SK-N-SH (cell line): ENCODE results near the gene NOX4. TPM values are rescaled to one million over a fixed set of nuclear protein-coding genes. Genes with fewer than 3 reads are reported as not detected.

ENCODE experiments used
- CTCF ChIA-PET: fragments of 300-600, 350-600 bp; formaldehyde crosslinking; extraction: SDS; loops from one replicate; lab custom pipeline; 2021; lab: Yijun Ruan, JAX
- POLR2A ChIA-PET: fragments of 350-600 bp; sonication (Branson Sonifier 250); formaldehyde crosslinking; extraction: SDS; loops from one replicate; lab custom pipeline; 2020; ENCODE audit warnings: antibody characterized with exemption, inconsistent platforms; lab: Yijun Ruan, JAX
- DNase-seq: peaks from one replicate; pipeline ENCODE4 v3.0.0; 2012
- H2AFZ ChIP-seq: fragments of 200-600 bp; sonication (generic); 2 replicates; pipeline ENCODE4 v1.8.1; 2016; ENCODE audit warnings: antibody characterized with exemption, mild to moderate bottlenecking, low read depth
- H3F3A ChIP-seq: fragments of 200-600 bp; sonication (generic); replicated peaks from 2 replicates; pipeline ENCODE3; 2016; ENCODE audit warnings: antibody characterized with exemption, mild to moderate bottlenecking; ENCODE audit not compliant: insufficient read depth
- H3K27ac ChIP-seq, 2 experiments: fragments of 200-500 bp in 1 of 2; fragments of 200-600 bp in 1 of 2; sonication (Bioruptor generic) in 1 of 2; sonication (generic), shearing (Covaris generic) in 1 of 2; 2 replicates each; pipeline versions ENCODE4 v1.5.1 to v1.6.1; 2014 to 2016; ENCODE audit warnings: low read depth in 2 of 2, inconsistent platforms in 1 of 2, low read length in 1 of 2, mild to moderate bottlenecking in 1 of 2, mixed read lengths in 1 of 2
- H3K27me3 ChIP-seq: fragments of 200-600 bp; sonication (generic), shearing (Covaris generic); 2 replicates; pipeline ENCODE4 v1.6.1; 2016; ENCODE audit warnings: mixed run types; ENCODE audit not compliant: insufficient read depth
- H3K36me3 ChIP-seq, 2 experiments: fragments of 200-500 bp in 1 of 2; fragments of 200-600 bp in 1 of 2; sonication (Bioruptor generic) in 1 of 2; sonication (generic) in 1 of 2; replicated peaks in 1 of 2; 2 replicates each; pipeline versions ENCODE3 to v1.5.1; 2014 to 2016; ENCODE audit warnings: low read length in 1 of 2, mild to moderate bottlenecking in 1 of 2; ENCODE audit not compliant: insufficient read depth in 2 of 2, control insufficient read depth in 1 of 2
- H3K4me1 ChIP-seq, 2 experiments: fragments of 200-500 bp in 1 of 2; fragments of 200-600 bp in 1 of 2; sonication (Bioruptor generic) in 1 of 2; sonication (generic), shearing (Covaris generic) in 1 of 2; 2 replicates each; pipeline versions ENCODE4 v1.5.1 to v1.6.1; 2014 to 2016; ENCODE audit warnings: low read depth in 1 of 2, low read length in 1 of 2, mixed run types in 1 of 2; ENCODE audit not compliant: insufficient read depth in 2 of 2, control insufficient read depth in 1 of 2
- H3K4me2 ChIP-seq: fragments of 200-600 bp; sonication (generic), shearing (Covaris generic); 2 replicates; pipeline ENCODE4 v1.6.1; 2017; ENCODE audit warnings: mixed run types
- H3K4me3 ChIP-seq, 2 experiments: fragments of 200-500 bp in 1 of 2; fragments of 200-600 bp in 1 of 2; sonication (Bioruptor generic) in 1 of 2; sonication (generic), shearing (Covaris generic) in 1 of 2; 2 replicates each; pipeline versions ENCODE4 v1.5.1 to v1.8.1; 2014 to 2016; ENCODE audit warnings: low read depth in 2 of 2, inconsistent platforms in 1 of 2, low read length in 1 of 2, mild to moderate bottlenecking in 1 of 2, mixed read lengths in 1 of 2, moderate library complexity in 1 of 2
- H3K79me2 ChIP-seq: fragments of 200-600 bp; sonication (generic); 2 replicates; pipeline ENCODE4 v1.8.1; 2017; ENCODE audit warnings: mild to moderate bottlenecking; ENCODE audit not compliant: insufficient read depth
- H3K9ac ChIP-seq: fragments of 200-600 bp; sonication (generic); 2 replicates; pipeline ENCODE4 v1.6.1; 2017; ENCODE audit warnings: mixed run types
- H3K9me2 ChIP-seq: fragments of 200-600 bp; sonication (generic); 2 replicates; pipeline ENCODE4 v1.6.1; 2017; ENCODE audit warnings: mixed run types
- H3K9me3 ChIP-seq: fragments of 200-600 bp; sonication (generic); 2 replicates; pipeline ENCODE4 v1.6.1; 2017; ENCODE audit warnings: mixed run types, mild to moderate bottlenecking, moderate library complexity
- H4K20me1 ChIP-seq: fragments of 200-600 bp; sonication (generic); 2 replicates; pipeline ENCODE4 v1.6.1; 2017; ENCODE audit warnings: mild to moderate bottlenecking, mixed run types; ENCODE audit not compliant: insufficient read depth
- CTCF ChIP-seq: fragments of 200-600 bp; sonication (generic); IDR thresholded peaks from 2 replicates; pipeline ENCODE4 v1.6.1; 2017; ENCODE audit warnings: antibody characterized with exemption, mild to moderate bottlenecking, moderate library complexity
- FOSL2 ChIP-seq: IDR thresholded peaks from 2 replicates; pipeline ENCODE4 v1.4.0; 2012; ENCODE audit warnings: low read depth, mild to moderate bottlenecking, moderate library complexity, borderline replicate concordance
- YY1 ChIP-seq: IDR thresholded peaks from 2 replicates; pipeline ENCODE4 v1.4.0; 2012; ENCODE audit warnings: low read depth, mild to moderate bottlenecking
- ZBTB33 ChIP-seq: IDR thresholded peaks from 2 replicates; pipeline ENCODE4 v1.4.0; 2012; ENCODE audit warnings: low read depth, borderline replicate concordance
- WGBS: methylation state at CpG from one replicate; pipeline ENCODE4 v1.1.6; 2017; ENCODE audit warnings: low lambda C conversion rate; 5-methylcytosine and 5-hydroxymethylcytosine counted together
- polyA plus RNA-seq, 3 experiments: library from polyadenylated mRNA; depleted of rRNA; stranded (reverse); fragments of >200 nt; gene quantifications; 2 replicates each; pipeline ENCODE4 v1.2.3, GENCODE V29; 2012
- TF ChIP-seq, protein P1 (sequence below): IDR thresholded peaks from 2 replicates; pipeline ENCODE4 v1.6.1; 2012; ENCODE audit warnings: mild to moderate bottlenecking, low read depth, low read length, moderate library complexity
- TF ChIP-seq, protein P2 (sequence below): IDR thresholded peaks from 2 replicates; pipeline ENCODE4 v1.4.0; 2012; ENCODE audit warnings: low read depth, borderline replicate concordance

The NOX4 gene
- polyA plus RNA-seq, 1 of the 3 experiments (the other 2 are of a cell fraction), result 2.2 TPM

DNA sequence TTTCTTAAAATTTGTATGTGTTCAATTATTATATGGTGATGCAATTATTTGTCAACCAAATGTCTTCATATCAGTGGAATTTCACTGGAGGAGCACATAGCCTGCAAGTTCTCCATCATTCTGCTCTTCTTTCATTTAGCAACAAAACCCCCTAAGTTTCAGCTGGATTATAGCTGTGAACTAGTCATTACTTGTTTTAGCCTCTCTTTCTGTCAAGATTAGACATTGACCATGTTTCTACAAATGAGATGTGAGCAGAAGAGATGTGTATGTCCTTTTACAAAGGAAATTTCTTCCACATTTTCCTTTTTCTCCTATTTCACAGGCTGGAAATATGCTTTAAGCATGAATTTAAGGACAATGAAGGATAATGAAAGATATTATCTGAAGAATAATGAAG lies 9.2 kb upstream of the NOX4 start:
- CTCF ChIA-PET, result no interaction called here
- no peak for TF ChIP-seq YY1
- no peak for TF ChIP-seq ZBTB33
- TF ChIP-seq, protein P1, sequence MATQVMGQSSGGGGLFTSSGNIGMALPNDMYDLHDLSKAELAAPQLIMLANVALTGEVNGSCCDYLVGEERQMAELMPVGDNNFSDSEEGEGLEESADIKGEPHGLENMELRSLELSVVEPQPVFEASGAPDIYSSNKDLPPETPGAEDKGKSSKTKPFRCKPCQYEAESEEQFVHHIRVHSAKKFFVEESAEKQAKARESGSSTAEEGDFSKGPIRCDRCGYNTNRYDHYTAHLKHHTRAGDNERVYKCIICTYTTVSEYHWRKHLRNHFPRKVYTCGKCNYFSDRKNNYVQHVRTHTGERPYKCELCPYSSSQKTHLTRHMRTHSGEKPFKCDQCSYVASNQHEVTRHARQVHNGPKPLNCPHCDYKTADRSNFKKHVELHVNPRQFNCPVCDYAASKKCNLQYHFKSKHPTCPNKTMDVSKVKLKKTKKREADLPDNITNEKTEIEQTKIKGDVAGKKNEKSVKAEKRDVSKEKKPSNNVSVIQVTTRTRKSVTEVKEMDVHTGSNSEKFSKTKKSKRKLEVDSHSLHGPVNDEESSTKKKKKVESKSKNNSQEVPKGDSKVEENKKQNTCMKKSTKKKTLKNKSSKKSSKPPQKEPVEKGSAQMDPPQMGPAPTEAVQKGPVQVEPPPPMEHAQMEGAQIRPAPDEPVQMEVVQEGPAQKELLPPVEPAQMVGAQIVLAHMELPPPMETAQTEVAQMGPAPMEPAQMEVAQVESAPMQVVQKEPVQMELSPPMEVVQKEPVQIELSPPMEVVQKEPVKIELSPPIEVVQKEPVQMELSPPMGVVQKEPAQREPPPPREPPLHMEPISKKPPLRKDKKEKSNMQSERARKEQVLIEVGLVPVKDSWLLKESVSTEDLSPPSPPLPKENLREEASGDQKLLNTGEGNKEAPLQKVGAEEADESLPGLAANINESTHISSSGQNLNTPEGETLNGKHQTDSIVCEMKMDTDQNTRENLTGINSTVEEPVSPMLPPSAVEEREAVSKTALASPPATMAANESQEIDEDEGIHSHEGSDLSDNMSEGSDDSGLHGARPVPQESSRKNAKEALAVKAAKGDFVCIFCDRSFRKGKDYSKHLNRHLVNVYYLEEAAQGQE, result no peak
- TF ChIP-seq, protein P2, sequence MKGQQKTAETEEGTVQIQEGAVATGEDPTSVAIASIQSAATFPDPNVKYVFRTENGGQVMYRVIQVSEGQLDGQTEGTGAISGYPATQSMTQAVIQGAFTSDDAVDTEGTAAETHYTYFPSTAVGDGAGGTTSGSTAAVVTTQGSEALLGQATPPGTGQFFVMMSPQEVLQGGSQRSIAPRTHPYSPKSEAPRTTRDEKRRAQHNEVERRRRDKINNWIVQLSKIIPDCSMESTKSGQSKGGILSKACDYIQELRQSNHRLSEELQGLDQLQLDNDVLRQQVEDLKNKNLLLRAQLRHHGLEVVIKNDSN, result no peak

GRCh38 chr11:89498845-89499448 lies 7.8 kb upstream of the NOX4 start:
- ChIA-PET POLR2A (no interaction called here), CTCF (no interaction called here)
- H3F3A ChIP-seq, result peaks cover 12% of the 10 kb centered on the region
- no peaks in the 10 kb centered on the region for H3K9me3 ChIP-seq
- H3K4me1 ChIP-seq, result peaks cover 0 to 7% of the 10 kb centered on the region in 2 experiments; a peak in 2 of 4 replicates
- H3K9me2 ChIP-seq, result no peaks in the 10 kb centered on the region
- H3K36me3 ChIP-seq, result no peaks in the 10 kb centered on the region
- no peaks in the 10 kb centered on the region for H4K20me1 ChIP-seq
- no peak overlapping the region for H3K4me2 ChIP-seq
- 88% methylated on average over 5 of the region's 5 CpGs for WGBS
- no peaks in the 10 kb centered on the region for H3K79me2 ChIP-seq
- no peak for DNase-seq
- H3K4me3 ChIP-seq, result no peak overlapping the region
- no peak overlapping the region for H3K9ac ChIP-seq
- H3K27ac ChIP-seq, result no peak overlapping the region
- TF ChIP-seq FOSL2 (no peak), CTCF (peak; percentile 33)
- H3K27me3 ChIP-seq, result no peaks in the 10 kb centered on the region
- H2AFZ ChIP-seq, result no peak overlapping the region

More for the DNA sequence above, 9.2 kb upstream of the NOX4 start:
- no peak overlapping the region for H3K4me2 ChIP-seq
- no peak overlapping the region for H3K27ac ChIP-seq
- H3K4me3 ChIP-seq, result no peak overlapping the region
- H3F3A ChIP-seq, result peaks cover 8% of the 10 kb centered on the region
- no peaks in the 10 kb centered on the region for H3K36me3 ChIP-seq
- no peaks in the 10 kb centered on the region for H3K9me2 ChIP-seq
- no peaks in the 10 kb centered on the region for H3K27me3 ChIP-seq
- DNase-seq, result no peak
- H4K20me1 ChIP-seq, result no peaks in the 10 kb centered on the region
- H3K4me1 ChIP-seq, result peaks cover 0 to 6% of the 10 kb centered on the region in 2 experiments; a peak in 2 of 4 replicates
- no peak overlapping the region for H2AFZ ChIP-seq
- no peak overlapping the region for H3K9ac ChIP-seq
- H3K79me2 ChIP-seq, result no peaks in the 10 kb centered on the region
- no peaks in the 10 kb centered on the region for H3K9me3 ChIP-seq
- POLR2A ChIA-PET, result interaction anchor here (2.1 kb wide), 1 partner anchor 9 kb away, joined by 6 read pairs; the partner anchor contains the start of gene NOX4
